Epithelial cell of proximal tubule (primary cell): Measurements from ENCODE around the gene NXN. TPM values are rescaled to one million over a fixed set of nuclear protein-coding genes. Genes with fewer than 3 reads are reported as not detected.

Experiments used
- DNase-seq: peaks from one replicate; pipeline ENCODE4 v3.0.0-alpha.2; 2011; ENCODE audit warnings: low read depth
- H3K4me3 ChIP-seq: 2 replicates; pipeline ENCODE4 v1.5.1; 2011; ENCODE audit warnings: low read depth, mild to moderate bottlenecking, low read length
- total RNA-seq: library from RNA; depleted of rRNA; stranded (reverse); fragments of >200 nt; gene quantifications from 2 replicates; pipeline ENCODE4 v1.2.3, GENCODE V29; 2015
- TF ChIP-seq, protein P1 (sequence below): conservative IDR thresholded peaks from 2 replicates; pipeline ENCODE4 v1.5.1; 2012; ENCODE audit warnings: low read depth, mild to moderate bottlenecking, low read length

The NXN gene
- total RNA-seq, 1 donor from 2014 or later: 31.1 TPM

GRCh38 chr17:802481-802880 is 177.1 kb downstream of the NXN start:
- H3K4me3 ChIP-seq: no peak overlapping the region
- no peak for DNase-seq
- TF ChIP-seq, protein P1, sequence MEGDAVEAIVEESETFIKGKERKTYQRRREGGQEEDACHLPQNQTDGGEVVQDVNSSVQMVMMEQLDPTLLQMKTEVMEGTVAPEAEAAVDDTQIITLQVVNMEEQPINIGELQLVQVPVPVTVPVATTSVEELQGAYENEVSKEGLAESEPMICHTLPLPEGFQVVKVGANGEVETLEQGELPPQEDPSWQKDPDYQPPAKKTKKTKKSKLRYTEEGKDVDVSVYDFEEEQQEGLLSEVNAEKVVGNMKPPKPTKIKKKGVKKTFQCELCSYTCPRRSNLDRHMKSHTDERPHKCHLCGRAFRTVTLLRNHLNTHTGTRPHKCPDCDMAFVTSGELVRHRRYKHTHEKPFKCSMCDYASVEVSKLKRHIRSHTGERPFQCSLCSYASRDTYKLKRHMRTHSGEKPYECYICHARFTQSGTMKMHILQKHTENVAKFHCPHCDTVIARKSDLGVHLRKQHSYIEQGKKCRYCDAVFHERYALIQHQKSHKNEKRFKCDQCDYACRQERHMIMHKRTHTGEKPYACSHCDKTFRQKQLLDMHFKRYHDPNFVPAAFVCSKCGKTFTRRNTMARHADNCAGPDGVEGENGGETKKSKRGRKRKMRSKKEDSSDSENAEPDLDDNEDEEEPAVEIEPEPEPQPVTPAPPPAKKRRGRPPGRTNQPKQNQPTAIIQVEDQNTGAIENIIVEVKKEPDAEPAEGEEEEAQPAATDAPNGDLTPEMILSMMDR: no peak

DNA sequence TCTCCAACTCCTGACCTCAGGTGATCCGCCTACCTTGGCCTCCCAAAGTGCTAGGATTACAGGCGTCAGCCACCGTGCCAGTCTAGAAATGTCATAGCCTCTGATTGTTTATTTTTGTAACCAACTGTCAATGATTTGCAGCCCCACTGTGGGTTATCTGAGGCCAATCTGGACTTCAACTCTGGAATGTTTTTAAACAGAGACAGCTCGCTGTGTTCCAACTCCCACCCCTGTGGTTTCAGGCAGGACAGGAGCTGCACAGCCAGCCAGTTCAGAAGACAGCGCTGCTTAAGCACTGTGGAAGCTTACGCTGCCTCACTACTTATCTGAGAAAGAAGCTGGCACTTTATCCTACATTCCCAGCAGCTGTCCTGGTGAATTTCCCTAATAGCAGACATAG is 177.9 kb downstream of the NXN start:
- no peak for DNase-seq
- H3K4me3 ChIP-seq: no peak overlapping the region

GRCh38 chr17:800446-801242 is 178.9 kb downstream of the NXN start:
- TF ChIP-seq, protein P1: no peak
- H3K4me3 ChIP-seq: no peak overlapping the region
- no peak for DNase-seq

More for the DNA sequence above, 177.9 kb downstream of the NXN start:
- TF ChIP-seq, protein P1: no peak

DNA sequence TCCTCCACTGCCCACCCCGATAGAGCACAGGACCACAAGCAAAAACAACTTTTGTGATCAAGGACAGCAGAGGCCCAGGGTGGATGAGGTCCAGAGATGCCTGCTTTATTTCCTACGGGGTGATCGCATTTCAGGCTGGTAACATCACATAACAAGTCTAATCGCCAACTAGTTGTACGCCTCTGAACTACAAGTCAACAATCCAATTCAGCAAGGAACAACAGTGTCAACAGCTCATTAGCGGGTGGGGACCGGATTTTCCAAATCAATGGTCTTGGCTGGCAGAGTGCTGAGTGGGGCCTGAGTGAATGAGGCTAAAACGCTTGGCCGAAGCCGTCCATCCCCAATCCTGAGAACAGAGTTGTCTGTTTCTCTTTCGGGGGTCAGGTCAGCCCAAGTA is 180.3 kb downstream of the NXN start:
- TF ChIP-seq, protein P1: no peak
- DNase-seq: no peak
- no peak overlapping the region for H3K4me3 ChIP-seq

- no peak for DNase-seq
- H3K4me3 ChIP-seq: no peak overlapping the region
- TF ChIP-seq, protein P1: no peak
Observed at GRCh38 chr17:798246-798645, 181.3 kb downstream of the NXN start.

- no peak for DNase-seq
- H3K4me3 ChIP-seq: no peak overlapping the region
- TF ChIP-seq, protein P1: no peak
Observed at GRCh38 chr17:797236-797840, 182.2 kb downstream of the NXN start.
